Esophagus (tissue), 2 donors: Measurements from ENCODE around the gene KIRREL3. TPM values are rescaled to one million over a fixed set of nuclear protein-coding genes. Genes with fewer than 3 reads are reported as not detected.

Experiments
- H3K27ac ChIP-seq, 2 donors: one replicate each; pipeline ENCODE4 v1.5.1; 2013; ENCODE audit warnings: low read depth in 2 of 2, mild to moderate bottlenecking in 2 of 2, inconsistent platforms in 1 of 2, low read length in 1 of 2, moderate library complexity in 1 of 2
- H3K27me3 ChIP-seq, 2 donors: one replicate each; pipeline ENCODE4 v1.6.1; 2013; ENCODE audit warnings: low read length in 2 of 2, control low read depth in 1 of 2, mild to moderate bottlenecking in 1 of 2; ENCODE audit not compliant: insufficient read depth in 2 of 2, control insufficient read depth in 1 of 2
- H3K36me3 ChIP-seq, 2 donors: one replicate each; pipeline ENCODE4 v1.6.1; 2013; ENCODE audit warnings: low read length in 1 of 2; ENCODE audit not compliant: control insufficient read depth in 2 of 2, insufficient read depth in 2 of 2
- H3K4me1 ChIP-seq, 2 donors: one replicate each; pipeline ENCODE4 v1.6.1; 2013; ENCODE audit warnings: low read length in 1 of 2; ENCODE audit not compliant: control insufficient read depth in 2 of 2, insufficient read depth in 2 of 2
- H3K4me3 ChIP-seq, 2 donors: one replicate each; pipeline ENCODE4 v1.5.1; 2013; ENCODE audit warnings: low read length in 2 of 2, mild to moderate bottlenecking in 2 of 2, low read depth in 1 of 2, moderate library complexity in 1 of 2
- H3K9me3 ChIP-seq, 2 donors: one replicate each; pipeline ENCODE4 v1.6.1; 2013; ENCODE audit warnings: mild to moderate bottlenecking in 2 of 2, low read depth in 1 of 2, low read length in 1 of 2, moderate library complexity in 1 of 2; ENCODE audit not compliant: control insufficient read depth in 2 of 2, insufficient read depth in 1 of 2
- WGBS, 2 donors: extraction: QIAGEN DNeasy Blood & Tissue Kit; methylation state at CpG; one replicate each; pipeline ENCODE4 v1.1.7; 2013; 5-methylcytosine and 5-hydroxymethylcytosine counted together
- polyA plus RNA-seq, 2 donors: library from polyadenylated mRNA; stranded (reverse); fragments of 200-250 nt; gene quantifications; one replicate each; pipeline ENCODE4 v1.2.3, GENCODE V29; 2013
- donor health status: healthy with polysubstance abuse.
- donor health status: Bipolar disorder and iron deficiency.

Gene KIRREL3
- polyA plus RNA-seq: under 1 TPM; 0.05 to 0.12 TPM

GRCh38 chr11:127000291-127000968 lies at the start of gene KIRREL3:
KIRREL3 (minus strand) TSS chr11:127000770.
- H3K9me3 ChIP-seq: no peaks in the 10 kb centered on the region
- peak within 1 kb of the TSS; percentile 5 for H3K4me3 ChIP-seq
- H3K27me3 ChIP-seq: peaks cover 13 to 17% of the 10 kb centered on the region in 2 donors
- H3K27ac ChIP-seq: no peak within 1 kb of the TSS
- WGBS, 2 donors: 2 to 3% methylated on average over 42 of the region's 42 CpGs
- no peaks in the 10 kb centered on the region for H3K36me3 ChIP-seq
- H3K4me1 ChIP-seq: peaks cover 0 to 4% of the 10 kb centered on the region in 2 donors

GRCh38 chr11:127050186-127050585 lies 49.6 kb upstream of the KIRREL3 start:
- no peaks in the 10 kb centered on the region for H3K9me3 ChIP-seq
- no peak overlapping the region for H3K27ac ChIP-seq
- H3K27me3 ChIP-seq: no peaks in the 10 kb centered on the region
- no peak overlapping the region for H3K4me3 ChIP-seq
- 84 to 95% methylated on average over 1 of the region's 1 CpG for WGBS, 2 donors
- no peaks in the 10 kb centered on the region for H3K4me1 ChIP-seq
- no peaks in the 10 kb centered on the region for H3K36me3 ChIP-seq

- H3K4me1 ChIP-seq: no peaks in the 10 kb centered on the region
- 71 to 86% methylated on average over 2 of the region's 2 CpGs for WGBS, 2 donors
- no peak overlapping the region for H3K4me3 ChIP-seq
These were observed 48.9 kb upstream of the KIRREL3 start for GRCh38 chr11:127049486-127049885.

GRCh38 chr11:127044535-127044934 lies 44.0 kb upstream of the KIRREL3 start:
- H3K27me3 ChIP-seq: peaks cover 0 to 2% of the 10 kb centered on the region in 2 donors
- WGBS, 2 donors: 42 to 51% methylated on average over 1 of the region's 1 CpG
- H3K9me3 ChIP-seq: peaks cover 2 to 4% of the 10 kb centered on the region in 2 donors
- H3K4me3 ChIP-seq: no peak overlapping the region
- no peaks in the 10 kb centered on the region for H3K36me3 ChIP-seq
- H3K27ac ChIP-seq: no peak overlapping the region
- no peaks in the 10 kb centered on the region for H3K4me1 ChIP-seq

More at GRCh38 chr11:127049486-127049885, 48.9 kb upstream of the KIRREL3 start:
- Histone ChIP-seq H3K27me3 (no peaks in the 10 kb centered on the region), H3K27ac (no peak overlapping the region), H3K36me3 (no peaks in the 10 kb centered on the region), H3K9me3 (no peaks in the 10 kb centered on the region)

- H3K27ac ChIP-seq: no peak overlapping the region
- H3K4me3 ChIP-seq: no peak overlapping the region
- peaks cover 0 to 2% of the 10 kb centered on the region in 2 donors for H3K27me3 ChIP-seq
- H3K4me1 ChIP-seq: no peaks in the 10 kb centered on the region
- H3K9me3 ChIP-seq: peaks cover 2 to 4% of the 10 kb centered on the region in 2 donors
- H3K36me3 ChIP-seq: no peaks in the 10 kb centered on the region
- 40 to 53% methylated on average over 1 of the region's 1 CpG for WGBS, 2 donors
These were observed 41.9 kb upstream of the KIRREL3 start for GRCh38 chr11:127042445-127042844.

- Histone ChIP-seq H3K4me1 (no peaks in the 10 kb centered on the region), H3K4me3 (no peak overlapping the region), H3K27me3 (peaks cover 0 to 2% of the 10 kb centered on the region in 2 donors), H3K9me3 (peaks cover 2 to 4% of the 10 kb centered on the region in 2 donors), H3K36me3 (no peaks in the 10 kb centered on the region), H3K27ac (no peak overlapping the region)
- 38 to 45% methylated on average over 2 of the region's 2 CpGs for WGBS, 2 donors
These were observed 39.0 kb upstream of the KIRREL3 start for GRCh38 chr11:127039591-127039990.

GRCh38 chr11:127037596-127037995 lies 37.0 kb upstream of the KIRREL3 start:
- no peaks in the 10 kb centered on the region for H3K4me1 ChIP-seq
- no peaks in the 10 kb centered on the region for H3K27me3 ChIP-seq
- 54 to 58% methylated on average over 4 of the region's 4 CpGs for WGBS, 2 donors

GRCh38 chr11:127037001-127037400 lies 36.4 kb upstream of the KIRREL3 start:
- H3K4me3 ChIP-seq: no peak overlapping the region
- 84 to 91% methylated on average over 1 of the region's 1 CpG for WGBS, 2 donors

More at GRCh38 chr11:127037596-127037995, 37.0 kb upstream of the KIRREL3 start:
- no peak overlapping the region for H3K27ac ChIP-seq
- no peaks in the 10 kb centered on the region for H3K36me3 ChIP-seq
- H3K4me3 ChIP-seq: no peak overlapping the region
- no peaks in the 10 kb centered on the region for H3K9me3 ChIP-seq

GRCh38 chr11:127035824-127036223 lies 35.3 kb upstream of the KIRREL3 start:
- Histone ChIP-seq H3K27ac (no peak overlapping the region), H3K27me3 (no peaks in the 10 kb centered on the region), H3K36me3 (no peaks in the 10 kb centered on the region), H3K9me3 (no peaks in the 10 kb centered on the region), H3K4me1 (no peaks in the 10 kb centered on the region), H3K4me3 (no peak overlapping the region)
- 77 to 82% methylated on average over 3 of the region's 3 CpGs for WGBS, 2 donors

More at GRCh38 chr11:127037001-127037400, 36.4 kb upstream of the KIRREL3 start:
- Histone ChIP-seq H3K27me3 (no peaks in the 10 kb centered on the region), H3K36me3 (no peaks in the 10 kb centered on the region), H3K9me3 (no peaks in the 10 kb centered on the region), H3K27ac (no peak overlapping the region), H3K4me1 (no peaks in the 10 kb centered on the region)

- H3K4me3 ChIP-seq: no peak overlapping the region
- H3K27me3 ChIP-seq: no peaks in the 10 kb centered on the region
- no peaks in the 10 kb centered on the region for H3K4me1 ChIP-seq
- H3K36me3 ChIP-seq: no peaks in the 10 kb centered on the region
- H3K27ac ChIP-seq: no peak overlapping the region
- no peaks in the 10 kb centered on the region for H3K9me3 ChIP-seq
These were observed 34.4 kb upstream of the KIRREL3 start for GRCh38 chr11:127034973-127035372.
